Ishikawa (cell line): ENCODE results near the gene ENOX1.

ENCODE experiments used
- CREB1 ChIP-seq: IDR thresholded peaks from 2 replicates; pipeline ENCODE4 v1.6.1; 2012; ENCODE audit warnings: low read depth
- EGR1 ChIP-seq: IDR thresholded peaks from 2 replicates; pipeline ENCODE4 v1.6.1; 2012
- EP300 ChIP-seq: IDR thresholded peaks from 2 replicates; pipeline ENCODE4 v1.6.1; 2012; ENCODE audit warnings: borderline replicate concordance
- FOXM1 ChIP-seq: IDR thresholded peaks from 2 replicates; pipeline ENCODE4 v1.6.1; 2012; ENCODE audit warnings: low read depth, borderline replicate concordance
- RAD21 ChIP-seq: IDR thresholded peaks from 2 replicates; pipeline ENCODE4 v1.6.1; 2012; ENCODE audit warnings: low read depth
- TCF12 ChIP-seq: IDR thresholded peaks from 2 replicates; pipeline ENCODE4 v1.6.1; 2012; ENCODE audit warnings: low read depth
- YY1 ChIP-seq: IDR thresholded peaks from 2 replicates; pipeline ENCODE4 v1.6.1; 2012; ENCODE audit warnings: low read depth
- ZBTB7A ChIP-seq: IDR thresholded peaks from 2 replicates; pipeline ENCODE4 v1.6.1; 2012; ENCODE audit warnings: low read depth
- TF ChIP-seq, protein P1 (sequence below): IDR thresholded peaks from 2 replicates; pipeline ENCODE4 v1.6.1; 2012; ENCODE audit warnings: low read depth, mild to moderate bottlenecking
- TF ChIP-seq, protein P2 (sequence below): IDR thresholded peaks from 2 replicates; pipeline ENCODE4 v1.6.1; 2012

- no peak for TF ChIP-seq EGR1
- TF ChIP-seq ZBTB7A, result no peak
- TF ChIP-seq CREB1, result no peak
- TF ChIP-seq YY1, result no peak
- no peak for TF ChIP-seq EP300
- TF ChIP-seq, protein P1, sequence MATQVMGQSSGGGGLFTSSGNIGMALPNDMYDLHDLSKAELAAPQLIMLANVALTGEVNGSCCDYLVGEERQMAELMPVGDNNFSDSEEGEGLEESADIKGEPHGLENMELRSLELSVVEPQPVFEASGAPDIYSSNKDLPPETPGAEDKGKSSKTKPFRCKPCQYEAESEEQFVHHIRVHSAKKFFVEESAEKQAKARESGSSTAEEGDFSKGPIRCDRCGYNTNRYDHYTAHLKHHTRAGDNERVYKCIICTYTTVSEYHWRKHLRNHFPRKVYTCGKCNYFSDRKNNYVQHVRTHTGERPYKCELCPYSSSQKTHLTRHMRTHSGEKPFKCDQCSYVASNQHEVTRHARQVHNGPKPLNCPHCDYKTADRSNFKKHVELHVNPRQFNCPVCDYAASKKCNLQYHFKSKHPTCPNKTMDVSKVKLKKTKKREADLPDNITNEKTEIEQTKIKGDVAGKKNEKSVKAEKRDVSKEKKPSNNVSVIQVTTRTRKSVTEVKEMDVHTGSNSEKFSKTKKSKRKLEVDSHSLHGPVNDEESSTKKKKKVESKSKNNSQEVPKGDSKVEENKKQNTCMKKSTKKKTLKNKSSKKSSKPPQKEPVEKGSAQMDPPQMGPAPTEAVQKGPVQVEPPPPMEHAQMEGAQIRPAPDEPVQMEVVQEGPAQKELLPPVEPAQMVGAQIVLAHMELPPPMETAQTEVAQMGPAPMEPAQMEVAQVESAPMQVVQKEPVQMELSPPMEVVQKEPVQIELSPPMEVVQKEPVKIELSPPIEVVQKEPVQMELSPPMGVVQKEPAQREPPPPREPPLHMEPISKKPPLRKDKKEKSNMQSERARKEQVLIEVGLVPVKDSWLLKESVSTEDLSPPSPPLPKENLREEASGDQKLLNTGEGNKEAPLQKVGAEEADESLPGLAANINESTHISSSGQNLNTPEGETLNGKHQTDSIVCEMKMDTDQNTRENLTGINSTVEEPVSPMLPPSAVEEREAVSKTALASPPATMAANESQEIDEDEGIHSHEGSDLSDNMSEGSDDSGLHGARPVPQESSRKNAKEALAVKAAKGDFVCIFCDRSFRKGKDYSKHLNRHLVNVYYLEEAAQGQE, result no peak
- TF ChIP-seq, protein P2, sequence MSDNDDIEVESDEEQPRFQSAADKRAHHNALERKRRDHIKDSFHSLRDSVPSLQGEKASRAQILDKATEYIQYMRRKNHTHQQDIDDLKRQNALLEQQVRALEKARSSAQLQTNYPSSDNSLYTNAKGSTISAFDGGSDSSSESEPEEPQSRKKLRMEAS, result no peak
- TF ChIP-seq FOXM1, result no peak
- TF ChIP-seq TCF12, result no peak
- no peak for TF ChIP-seq RAD21
These were observed 507.1 kb downstream of the ENOX1 start for GRCh38 chr13:43279696-43280095.
